GM20000 (cell line): ENCODE measurements around the gene AGAP3.

ENCODE experiments used
- DNase-seq: peaks from one replicate; pipeline ENCODE4 v3.0.0; 2012; ENCODE audit warnings: low spot score
- CTCF ChIP-seq: IDR thresholded peaks from 2 replicates; pipeline ENCODE4 v1.5.1; 2012; ENCODE audit warnings: mild to moderate bottlenecking, control low read depth; ENCODE audit errors: extremely low read depth, missing control alignments

AGAP3 gene

GRCh38 chr7:151168787-151169162, 82.5 kb downstream of the AGAP3 start:
- no peak for DNase-seq
- TF ChIP-seq CTCF, result no peak

GRCh38 chr7:151172273-151173141, 86.2 kb downstream of the AGAP3 start:
- peak; percentile 94 for DNase-seq
- peak; percentile 100 for TF ChIP-seq CTCF

- DNase-seq, result no peak
- TF ChIP-seq CTCF, result no peak
These were observed 87.3 kb downstream of the AGAP3 start for GRCh38 chr7:151173386-151174245.

- peak; percentile 66 for DNase-seq
- TF ChIP-seq CTCF, result no peak
These were observed 88.2 kb downstream of the AGAP3 start for GRCh38 chr7:151174246-151175046.

- no peak for DNase-seq
- no peak for TF ChIP-seq CTCF
These were observed 88.9 kb downstream of the AGAP3 start for GRCh38 chr7:151175047-151175792.

GRCh38 chr7:151175793-151176311, 89.6 kb downstream of the AGAP3 start:
- peak; percentile 22 for DNase-seq
- no peak for TF ChIP-seq CTCF
